GM19328 (cell line): ENCODE data around the gene TMEM128.

ENCODE experiments used
- ATAC-seq: cut with Tn5 transposase; IDR thresholded peaks from one replicate; pipeline ENCODE4 v1.9.1; 2021; ENCODE audit warnings: mild to moderate bottlenecking, moderate library complexity; ENCODE audit not compliant: unreplicated experiment

The TMEM128 gene, protein sequence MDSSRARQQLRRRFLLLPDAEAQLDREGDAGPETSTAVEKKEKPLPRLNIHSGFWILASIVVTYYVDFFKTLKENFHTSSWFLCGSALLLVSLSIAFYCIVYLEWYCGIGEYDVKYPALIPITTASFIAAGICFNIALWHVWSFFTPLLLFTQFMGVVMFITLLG

GRCh38 chr4:4248029-4248884 lies at the start of gene TMEM128:
Gene TMEM128, minus strand, starts transcription at chr4:4248223. Its CDS starts 21 bp downstream, at chr4:4248202.
- peak; percentile 96 for ATAC-seq

- ATAC-seq = no peak
Measured at GRCh38 chr4:4296283-4296846, 48.3 kb upstream of the TMEM128 start.

DNA sequence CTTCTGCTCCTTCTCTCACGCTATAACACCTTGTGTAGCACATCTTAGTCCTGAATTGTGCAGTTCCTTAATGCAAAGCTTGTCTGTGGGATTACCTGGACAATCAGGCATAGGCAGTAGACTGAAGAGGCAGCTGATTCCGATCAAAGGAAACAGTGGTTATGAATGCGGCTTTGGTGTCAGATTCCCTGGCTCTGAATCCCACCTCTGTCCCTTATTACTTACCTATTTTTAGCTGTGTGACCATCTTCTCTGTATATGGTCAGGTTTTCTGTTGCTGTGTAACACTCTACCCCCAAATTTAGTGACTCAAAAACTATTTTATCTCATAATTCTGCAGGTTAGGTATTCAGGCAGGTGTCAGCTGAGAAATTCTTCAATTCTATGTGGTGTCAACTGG lies 45.3 kb upstream of the TMEM128 start:
- no peak for ATAC-seq

GRCh38 chr4:4289941-4290850 lies 42.2 kb upstream of the TMEM128 start, which contains the start of the genes LYAR and ZBTB49:
Gene LYAR, minus strand, starts transcription at chr4:4290154. Its CDS starts 6,412 bp downstream, at chr4:4283742.
Gene ZBTB49, plus strand, starts transcription at chr4:4290251. Its CDS starts 9,695 bp downstream, at chr4:4299946.
- ATAC-seq = peak; percentile 89

- peak; percentile 3 for ATAC-seq
Measured at GRCh38 chr4:4289597-4289940, 41.5 kb upstream of the TMEM128 start.

DNA sequence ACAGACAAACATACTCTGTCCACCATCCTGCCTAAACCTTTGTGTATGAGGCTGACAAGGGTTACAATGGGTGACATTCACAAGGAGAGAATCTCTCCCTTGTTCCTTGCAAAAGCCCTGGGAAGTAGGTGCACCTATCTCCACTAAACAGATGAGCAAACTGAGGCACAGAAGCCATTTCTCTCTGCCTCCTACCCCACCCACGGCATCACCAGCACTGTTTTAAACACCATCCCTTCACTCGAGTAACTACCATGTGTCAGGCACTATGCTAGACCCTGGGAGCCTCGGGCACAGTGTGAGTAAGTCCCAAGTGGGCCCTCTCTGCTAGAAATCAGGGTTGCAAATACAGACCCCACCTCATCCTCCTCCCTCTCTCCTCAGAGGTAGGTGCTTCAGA lies 41.0 kb upstream of the TMEM128 start:
- no peak for ATAC-seq

DNA sequence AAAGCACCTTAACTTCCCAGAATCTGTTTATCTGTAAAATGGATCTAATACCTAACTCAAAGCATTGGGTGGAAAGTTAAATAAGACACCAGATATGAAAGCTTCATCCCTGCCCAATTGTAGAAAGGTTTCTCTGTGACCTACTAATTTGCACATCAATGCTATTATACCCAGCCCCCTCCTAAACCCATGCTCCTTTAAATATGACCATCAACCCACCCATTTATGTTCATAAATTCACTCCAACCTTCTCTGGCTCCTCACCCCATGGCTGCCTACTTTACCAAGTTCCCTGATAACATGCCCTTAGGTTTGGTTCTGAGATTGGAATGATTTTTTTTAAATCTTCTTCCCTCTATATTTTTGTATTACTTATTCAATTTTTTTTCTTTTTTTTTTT lies 40.1 kb upstream of the TMEM128 start:
- ATAC-seq = no peak

- no peak for ATAC-seq
Measured at GRCh38 chr4:4284827-4285618, 37.0 kb upstream of the TMEM128 start.

DNA sequence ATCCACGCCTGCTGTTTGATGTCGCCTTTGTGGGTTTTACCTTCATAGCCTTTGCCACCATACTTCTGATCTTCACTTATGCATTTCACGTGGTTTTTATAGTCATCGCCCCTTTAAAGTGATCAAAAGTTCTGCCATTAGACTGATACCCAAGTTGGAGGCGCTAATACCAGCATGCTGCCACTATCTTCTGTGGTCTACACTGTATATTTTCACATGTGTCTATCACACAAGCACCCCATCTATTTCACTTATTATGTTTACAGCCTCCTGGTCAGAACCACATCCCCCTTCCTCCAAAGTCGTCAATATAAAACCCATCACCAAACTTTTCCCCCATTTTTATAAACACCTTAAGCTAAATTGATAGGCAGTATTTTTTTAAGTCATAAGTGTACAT lies 33.8 kb upstream of the TMEM128 start:
- ATAC-seq = no peak

DNA sequence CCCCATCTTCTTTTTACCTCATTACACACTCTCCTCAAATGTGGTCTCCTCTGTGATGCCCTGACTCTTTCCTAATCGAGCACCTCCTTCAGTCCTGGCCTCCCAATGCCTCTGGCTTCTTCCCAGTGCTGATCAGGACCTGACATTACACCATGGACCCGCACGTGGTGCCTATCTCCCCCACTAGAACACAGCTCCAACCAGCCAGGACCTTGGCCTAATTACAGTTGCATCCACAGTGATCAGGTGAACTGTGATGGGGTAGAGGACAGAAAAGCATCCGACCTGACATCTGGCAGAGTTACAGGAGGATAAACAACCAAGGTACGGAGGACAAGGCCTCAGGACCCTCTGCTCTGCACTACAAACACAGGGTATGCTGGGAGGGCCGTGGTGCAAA lies 29.5 kb upstream of the TMEM128 start:
- ATAC-seq = no peak

DNA sequence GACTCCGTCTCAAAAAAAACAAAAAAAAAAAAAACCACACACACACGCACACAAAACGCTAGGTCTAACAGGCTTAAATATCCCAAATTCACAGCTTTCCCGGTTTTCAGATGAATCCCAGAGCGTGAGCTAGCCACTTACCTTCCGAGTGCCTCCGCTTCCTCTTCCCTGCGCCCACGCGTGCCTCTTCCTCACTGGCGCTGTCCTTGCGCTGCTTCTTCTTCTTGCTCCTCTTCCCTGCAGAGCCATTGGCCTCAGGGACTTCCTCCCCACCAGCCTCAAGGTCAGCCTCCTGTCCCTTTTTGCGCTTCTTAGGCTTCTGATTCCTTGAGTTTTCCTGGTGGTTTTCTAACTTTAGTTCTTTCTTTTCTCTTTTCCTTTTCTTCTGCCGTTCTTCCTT lies 26.2 kb upstream of the TMEM128 start:
- no peak for ATAC-seq

DNA sequence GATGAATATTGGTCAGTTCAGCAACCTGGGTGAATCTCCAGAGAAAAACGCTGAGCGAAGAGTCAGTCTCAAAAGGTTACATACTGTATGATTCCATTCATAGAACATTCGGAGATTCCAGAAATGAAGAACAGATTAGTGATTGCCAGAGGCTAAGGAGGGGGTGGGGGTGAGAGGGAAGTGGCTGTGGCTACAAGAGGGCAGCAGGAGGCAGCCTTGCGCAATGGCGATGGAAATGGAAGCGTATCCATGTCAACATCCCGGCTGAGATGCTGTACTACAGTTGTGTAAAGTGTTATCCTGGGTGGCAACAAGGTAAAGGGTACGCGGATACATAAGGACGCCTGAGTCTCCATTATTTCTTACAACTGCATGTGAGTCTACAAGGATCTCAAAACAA lies 23.9 kb upstream of the TMEM128 start:
- no peak for ATAC-seq

DNA sequence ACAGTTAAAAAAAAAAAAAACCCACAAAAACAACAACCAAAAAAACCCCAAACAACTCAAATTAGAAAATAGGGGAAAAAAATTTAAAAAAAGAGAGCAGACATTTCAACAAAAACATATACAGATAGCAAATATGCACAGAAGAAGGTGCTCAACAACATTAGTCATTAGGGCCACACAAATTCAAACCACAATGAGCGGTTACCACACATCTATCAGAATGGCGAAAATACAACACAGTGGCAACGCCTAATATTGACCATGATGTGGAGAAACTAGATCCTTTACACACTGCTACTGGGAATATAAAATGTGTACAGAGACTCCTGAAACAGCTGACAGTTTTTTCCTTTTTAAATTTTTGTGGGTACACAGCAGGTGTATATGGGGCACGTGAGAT lies 22.5 kb upstream of the TMEM128 start:
- no peak for ATAC-seq

GRCh38 chr4:4269856-4270255 lies 21.8 kb upstream of the TMEM128 start:
- no peak for ATAC-seq

GRCh38 chr4:4269331-4269731 lies 21.3 kb upstream of the TMEM128 start:
- ATAC-seq = no peak

- no peak for ATAC-seq
Measured at GRCh38 chr4:4268776-4269175, 20.8 kb upstream of the TMEM128 start.

GRCh38 chr4:4267981-4268380 lies 20.0 kb upstream of the TMEM128 start:
- no peak for ATAC-seq

GRCh38 chr4:4260185-4260751 lies 12.2 kb upstream of the TMEM128 start:
- peak; percentile 60 for ATAC-seq

DNA sequence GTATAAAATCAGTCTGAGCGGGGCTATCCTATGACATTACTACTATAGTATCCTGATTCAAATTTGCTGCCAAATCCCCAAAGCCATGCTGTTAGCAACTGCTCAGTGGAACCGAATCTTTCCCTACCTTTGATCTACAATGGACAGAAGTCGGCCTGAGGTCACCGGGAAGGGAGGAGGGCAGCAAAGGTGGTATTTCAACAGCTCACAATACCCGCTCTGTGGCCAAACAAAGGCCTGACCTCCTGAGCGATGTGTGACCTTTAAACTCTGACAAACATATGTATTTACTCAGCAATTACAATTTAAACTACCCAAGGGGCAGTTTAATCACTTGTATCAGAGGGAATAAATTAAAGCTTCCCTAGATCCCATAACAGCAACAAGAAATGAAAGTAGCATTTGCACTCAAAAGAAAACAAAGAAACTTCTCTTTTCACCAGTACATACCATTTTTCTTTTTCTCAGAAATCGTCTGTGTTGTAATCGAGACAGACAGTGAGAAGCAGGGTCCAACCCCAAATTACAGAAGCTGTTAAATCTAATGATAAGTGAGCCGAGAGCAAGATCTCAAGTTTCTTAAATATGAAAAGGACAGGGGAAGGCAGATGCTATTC lies 11.6 kb upstream of the TMEM128 start:
- no peak for ATAC-seq
